Astrocyte (in vitro differentiated cells and primary cell): ENCODE measurements around the gene GRB7.

Experiments
- EZH2 ChIP-seq: IDR thresholded peaks from 2 replicates; pipeline ENCODE4 v1.6.1; 2012; ENCODE audit warnings: mild to moderate bottlenecking, low read length, inconsistent platforms; ENCODE audit not compliant: insufficient read depth
- TF ChIP-seq, protein P1 (sequence below): IDR thresholded peaks from 2 replicates; pipeline ENCODE4 v1.5.1; 2011; ENCODE audit warnings: low read depth, mild to moderate bottlenecking, inconsistent platforms, low read length, moderate library complexity; ENCODE audit not compliant: insufficient read depth

DNA sequence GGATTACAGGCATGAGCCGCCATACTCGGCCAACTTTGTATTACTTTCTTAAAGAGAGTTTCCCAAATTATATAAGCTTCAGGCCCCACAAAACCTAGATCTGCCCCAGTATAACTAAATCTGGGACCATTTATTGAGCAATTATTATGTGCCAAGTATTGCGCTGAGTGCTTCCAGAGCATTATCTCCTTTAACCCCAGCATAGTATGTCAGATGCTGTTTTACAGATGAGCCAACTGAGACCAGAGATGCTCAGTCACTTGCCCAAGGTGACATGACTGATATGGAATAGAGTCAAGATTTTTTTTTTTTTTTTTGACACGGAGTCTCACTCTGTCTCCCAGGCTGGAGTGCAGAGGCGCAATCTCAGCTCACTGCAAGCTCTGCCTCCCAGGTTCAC, 39.8 kb upstream of the GRB7 start:
- TF ChIP-seq, protein P1, sequence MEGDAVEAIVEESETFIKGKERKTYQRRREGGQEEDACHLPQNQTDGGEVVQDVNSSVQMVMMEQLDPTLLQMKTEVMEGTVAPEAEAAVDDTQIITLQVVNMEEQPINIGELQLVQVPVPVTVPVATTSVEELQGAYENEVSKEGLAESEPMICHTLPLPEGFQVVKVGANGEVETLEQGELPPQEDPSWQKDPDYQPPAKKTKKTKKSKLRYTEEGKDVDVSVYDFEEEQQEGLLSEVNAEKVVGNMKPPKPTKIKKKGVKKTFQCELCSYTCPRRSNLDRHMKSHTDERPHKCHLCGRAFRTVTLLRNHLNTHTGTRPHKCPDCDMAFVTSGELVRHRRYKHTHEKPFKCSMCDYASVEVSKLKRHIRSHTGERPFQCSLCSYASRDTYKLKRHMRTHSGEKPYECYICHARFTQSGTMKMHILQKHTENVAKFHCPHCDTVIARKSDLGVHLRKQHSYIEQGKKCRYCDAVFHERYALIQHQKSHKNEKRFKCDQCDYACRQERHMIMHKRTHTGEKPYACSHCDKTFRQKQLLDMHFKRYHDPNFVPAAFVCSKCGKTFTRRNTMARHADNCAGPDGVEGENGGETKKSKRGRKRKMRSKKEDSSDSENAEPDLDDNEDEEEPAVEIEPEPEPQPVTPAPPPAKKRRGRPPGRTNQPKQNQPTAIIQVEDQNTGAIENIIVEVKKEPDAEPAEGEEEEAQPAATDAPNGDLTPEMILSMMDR, result no peak
- TF ChIP-seq EZH2, result no peak
